Hepatocyte (in vitro differentiated cells): Measurements from ENCODE around the gene PLA2G2C. TPM values are rescaled to one million over a fixed set of nuclear protein-coding genes. Genes with fewer than 3 reads are reported as not detected.

ENCODE experiments used
- DNase-seq: peaks from one replicate; pipeline ENCODE4 v3.0.0-alpha.2; 2016; ENCODE audit warnings: low spot score
- H2AFZ ChIP-seq: fragments of 200-600 bp; sonication (generic); 2 replicates; pipeline ENCODE4 v1.6.0; 2016; ENCODE audit warnings: antibody characterized with exemption, mild to moderate bottlenecking
- H3K27ac ChIP-seq: fragments of 200-600 bp; sonication (generic); 2 replicates; pipeline ENCODE4 v1.5.1; 2016; ENCODE audit warnings: mild to moderate bottlenecking
- H3K27me3 ChIP-seq: fragments of 200-600 bp; sonication (generic); 2 replicates; pipeline ENCODE4 v1.6.1; 2016
- H3K36me3 ChIP-seq: fragments of 200-600 bp; sonication (generic); replicated peaks from 2 replicates; pipeline ENCODE4 v1.5.1; 2016; ENCODE audit warnings: low read depth; ENCODE audit not compliant: insufficient read depth
- H3K4me1 ChIP-seq: fragments of 200-600 bp; sonication (generic); 2 replicates; pipeline ENCODE4 v1.5.1; 2016; ENCODE audit warnings: mild to moderate bottlenecking, moderate library complexity; ENCODE audit not compliant: insufficient read depth
- H3K4me2 ChIP-seq: fragments of 200-600 bp; sonication (generic); 2 replicates; pipeline ENCODE4 v1.6.0; 2016
- H3K4me3 ChIP-seq: fragments of 200-600 bp; sonication (generic); 2 replicates; pipeline ENCODE4 v1.5.1; 2016; ENCODE audit warnings: mild to moderate bottlenecking
- H3K79me2 ChIP-seq: fragments of 200-600 bp; sonication (generic); 2 replicates; pipeline ENCODE4 v1.6.0; 2017; ENCODE audit warnings: mild to moderate bottlenecking
- H3K9me2 ChIP-seq: fragments of 200-600 bp; sonication (generic); replicated peaks from 2 replicates; pipeline ENCODE4 v1.6.0; 2017; ENCODE audit warnings: mild to moderate bottlenecking; ENCODE audit not compliant: insufficient read depth
- H3K9me3 ChIP-seq: fragments of 200-600 bp; sonication (generic); 2 replicates; pipeline ENCODE4 v1.5.1; 2016; ENCODE audit warnings: low read depth, mild to moderate bottlenecking
- H4K20me1 ChIP-seq: fragments of 200-600 bp; sonication (generic); 2 replicates; pipeline ENCODE4 v1.6.0; 2016; ENCODE audit warnings: mild to moderate bottlenecking; ENCODE audit not compliant: insufficient read depth, poor library complexity, severe bottlenecking
- EZH2 ChIP-seq: fragments of 200-600 bp; sonication (generic); IDR thresholded peaks from 2 replicates; pipeline ENCODE4 v1.6.1; 2016; ENCODE audit warnings: antibody characterized with exemption, mild to moderate bottlenecking, borderline replicate concordance
- EZH2phosphoT487 ChIP-seq: fragments of 200-600 bp; sonication (generic); IDR thresholded peaks from one replicate; pipeline ENCODE4 v1.6.1; 2018; ENCODE audit warnings: antibody characterized with exemption, mild to moderate bottlenecking, low read depth, moderate library complexity; ENCODE audit not compliant: unreplicated experiment, severe bottlenecking
- WGBS: methylation state at CpG from one replicate; pipeline ENCODE4 v1.1.6; 2016; ENCODE audit warnings: low lambda C conversion rate; ENCODE audit errors: missing lambda C conversion rate; 5-methylcytosine and 5-hydroxymethylcytosine counted together
- polyA plus RNA-seq: library from polyadenylated mRNA; unstranded; fragments of >200 nt; fragmentation: Nextera tagmentation; extraction: Ambion mirVana; gene quantifications from 2 replicates; pipeline ENCODE4 v1.2.1, GENCODE V29; 2016
- total RNA-seq: library from RNA; depleted of rRNA; stranded (reverse); fragments of >200 nt; gene quantifications from 2 replicates; pipeline ENCODE4 v1.2.3, GENCODE V29; 2014
- TF ChIP-seq, protein P1 (sequence below): fragments of 200-600 bp; sonication (generic); IDR thresholded peaks from 2 replicates; pipeline ENCODE4 v1.5.1; 2016; ENCODE audit warnings: antibody characterized with exemption, mild to moderate bottlenecking; ENCODE audit not compliant: poor library complexity

The PLA2G2C gene
- total and polyA plus RNA-seq, 2 experiments from 2014 or later = not detected

GRCh38 chr1:20126806-20127440, 59.4 kb downstream of the PLA2G2C start:
- no peaks in the 10 kb centered on the region for H3K27me3 ChIP-seq
- H3K79me2 ChIP-seq = no peaks in the 10 kb centered on the region
- no peak overlapping the region for H3K4me2 ChIP-seq

GRCh38 chr1:20126041-20126805, 60.1 kb downstream of the PLA2G2C start:
- Histone ChIP-seq H3K4me1 (no peaks in the 10 kb centered on the region), H3K4me3 (no peak overlapping the region), H3K9me3 (no peaks in the 10 kb centered on the region), H3K27me3 (no peaks in the 10 kb centered on the region), H2AFZ (no peak overlapping the region), H3K4me2 (no peak overlapping the region), H3K27ac (no peak overlapping the region), H3K36me3 (no peaks in the 10 kb centered on the region), H3K79me2 (no peaks in the 10 kb centered on the region), H3K9me2 (no peaks in the 10 kb centered on the region), H4K20me1 (no peaks in the 10 kb centered on the region)
- TF ChIP-seq EZH2 (no peak), EZH2phosphoT487 (no peak)
- TF ChIP-seq, protein P1, sequence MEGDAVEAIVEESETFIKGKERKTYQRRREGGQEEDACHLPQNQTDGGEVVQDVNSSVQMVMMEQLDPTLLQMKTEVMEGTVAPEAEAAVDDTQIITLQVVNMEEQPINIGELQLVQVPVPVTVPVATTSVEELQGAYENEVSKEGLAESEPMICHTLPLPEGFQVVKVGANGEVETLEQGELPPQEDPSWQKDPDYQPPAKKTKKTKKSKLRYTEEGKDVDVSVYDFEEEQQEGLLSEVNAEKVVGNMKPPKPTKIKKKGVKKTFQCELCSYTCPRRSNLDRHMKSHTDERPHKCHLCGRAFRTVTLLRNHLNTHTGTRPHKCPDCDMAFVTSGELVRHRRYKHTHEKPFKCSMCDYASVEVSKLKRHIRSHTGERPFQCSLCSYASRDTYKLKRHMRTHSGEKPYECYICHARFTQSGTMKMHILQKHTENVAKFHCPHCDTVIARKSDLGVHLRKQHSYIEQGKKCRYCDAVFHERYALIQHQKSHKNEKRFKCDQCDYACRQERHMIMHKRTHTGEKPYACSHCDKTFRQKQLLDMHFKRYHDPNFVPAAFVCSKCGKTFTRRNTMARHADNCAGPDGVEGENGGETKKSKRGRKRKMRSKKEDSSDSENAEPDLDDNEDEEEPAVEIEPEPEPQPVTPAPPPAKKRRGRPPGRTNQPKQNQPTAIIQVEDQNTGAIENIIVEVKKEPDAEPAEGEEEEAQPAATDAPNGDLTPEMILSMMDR = no peak
- DNase-seq = no peak
- 83% methylated on average over 9 of the region's 9 CpGs for WGBS

More at GRCh38 chr1:20126806-20127440, 59.4 kb downstream of the PLA2G2C start:
- Histone ChIP-seq H3K4me1 (no peaks in the 10 kb centered on the region), H2AFZ (no peak overlapping the region), H3K9me2 (no peaks in the 10 kb centered on the region), H3K27ac (no peak overlapping the region), H3K36me3 (no peaks in the 10 kb centered on the region), H3K9me3 (no peaks in the 10 kb centered on the region), H4K20me1 (no peaks in the 10 kb centered on the region), H3K4me3 (no peak overlapping the region)
- WGBS = 97% methylated on average over 7 of the region's 10 CpGs
- no peak for DNase-seq
- TF ChIP-seq, protein P1 = no peak
- TF ChIP-seq EZH2phosphoT487 (no peak), EZH2 (no peak)

GRCh38 chr1:20125100-20125499, 61.2 kb downstream of the PLA2G2C start:
- no peak overlapping the region for H3K4me2 ChIP-seq
- H4K20me1 ChIP-seq = no peaks in the 10 kb centered on the region
- TF ChIP-seq EZH2phosphoT487 = no peak
- no peak for TF ChIP-seq EZH2
- TF ChIP-seq, protein P1 = no peak
- H3K4me3 ChIP-seq = no peak overlapping the region
- H2AFZ ChIP-seq = no peak overlapping the region
- no peaks in the 10 kb centered on the region for H3K27me3 ChIP-seq
- H3K9me2 ChIP-seq = no peaks in the 10 kb centered on the region
- H3K79me2 ChIP-seq = no peaks in the 10 kb centered on the region
- H3K9me3 ChIP-seq = no peaks in the 10 kb centered on the region
- H3K4me1 ChIP-seq = no peaks in the 10 kb centered on the region
- 78% methylated on average over 10 of the region's 10 CpGs for WGBS
- DNase-seq = no peak
- no peaks in the 10 kb centered on the region for H3K36me3 ChIP-seq
- H3K27ac ChIP-seq = no peak overlapping the region
